GOT3 (cell line): ENCODE measurements around the gene TNPO3.

ENCODE experiments used
- DNase-seq: peaks from one replicate; lab custom pipeline; 2025; ENCODE audit warnings: mixed read lengths; lab: John Stamatoyannopoulos, UW

TNPO3 gene

DNA sequence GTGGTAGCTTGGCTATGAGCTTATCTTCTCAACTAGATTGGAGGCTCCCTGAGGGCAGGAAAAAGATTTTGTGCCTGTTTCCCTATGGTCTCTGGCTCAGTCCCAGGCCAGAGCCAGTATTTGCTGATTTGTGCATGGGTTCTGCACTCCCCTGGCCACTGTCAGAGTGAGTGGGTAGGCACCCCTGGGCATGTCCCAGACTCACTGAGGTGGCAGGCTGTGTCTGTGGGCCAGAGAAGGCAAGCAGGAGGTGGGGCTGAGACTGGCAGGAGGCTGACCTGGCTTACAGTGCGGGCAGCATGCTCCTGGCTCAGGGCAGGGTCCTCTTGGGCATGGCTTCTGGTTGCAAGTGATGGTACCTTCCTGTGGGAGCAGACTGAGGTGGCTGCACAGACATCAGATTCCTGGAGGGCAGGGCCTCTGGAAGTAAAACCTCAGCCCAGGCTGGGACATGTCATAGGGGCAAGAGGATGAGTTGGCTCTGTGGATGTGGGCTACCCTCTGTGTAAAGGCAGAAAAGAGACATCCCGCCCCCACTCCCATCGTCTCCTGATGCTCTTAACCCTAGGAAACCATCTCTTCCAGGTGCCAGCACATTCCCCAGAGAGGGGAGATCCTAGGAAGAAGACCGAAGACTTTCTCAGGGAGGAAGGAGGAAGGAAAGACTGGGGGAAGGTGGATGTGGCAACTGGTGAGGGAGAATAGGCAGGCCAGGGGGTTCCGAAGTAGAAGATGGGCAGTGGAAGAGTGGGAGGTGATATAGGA, 148.7 kb downstream of the TNPO3 start:
- DNase-seq, result no peak

GRCh38 chr7:128904381-128905197, 150.3 kb downstream of the TNPO3 start:
- DNase-seq, result no peak
